ENCODE results near the gene RGSL1. TPM values are rescaled to one million over a fixed set of nuclear protein-coding genes. Genes with fewer than 3 reads are reported as not detected.
A peak's percentile ranks its signal among the peaks of the same experiment; 100 is the strongest.

RGSL1 gene
- total RNA-seq, 4 donors from 2014 or later = not detected

- Histone ChIP-seq H3K36me3 (peaks cover 0 to 33% (median 0%) of the 10 kb centered on the region in 3 donors), H3K27me3 (no peaks in the 10 kb centered on the region), H3K9me3 (no peaks in the 10 kb centered on the region), H3K4me3 (no peak overlapping the region), H3K4me1 (peaks cover 0 to 13% (median 1%) of the 10 kb centered on the region in 4 donors), H3K27ac (no peak overlapping the region)
- no peak for TF ChIP-seq POLR2A (IDR thresholded peaks at IDR 0.05)
- TF ChIP-seq CTCF (IDR thresholded peaks at IDR 0.05) = no peak
- no peak for DNase-seq
Observed at GRCh38 chr1:182584746-182585145, 134.8 kb downstream of the RGSL1 start.

GRCh38 chr1:182586380-182586779 lies 136.4 kb downstream of the RGSL1 start:
- Histone ChIP-seq H3K4me3 (no peak overlapping the region), H3K4me1 (peaks cover 0 to 13% (median 1%) of the 10 kb centered on the region in 4 donors), H3K9me3 (no peaks in the 10 kb centered on the region), H3K27me3 (no peaks in the 10 kb centered on the region), H3K27ac (no peak overlapping the region), H3K36me3 (peaks cover 0 to 19% (median 0%) of the 10 kb centered on the region in 3 donors)
- TF ChIP-seq CTCF (IDR thresholded peaks at IDR 0.05) (no peak), POLR2A (IDR thresholded peaks at IDR 0.05) (no peak)
- DNase-seq = no peak

GRCh38 chr1:182587093-182587492 lies 137.1 kb downstream of the RGSL1 start:
- H3K4me1 ChIP-seq = peaks cover 0 to 13% (median 1%) of the 10 kb centered on the region in 4 donors
- H3K4me3 ChIP-seq = no peak overlapping the region
- H3K36me3 ChIP-seq = peaks cover 0 to 12% (median 0%) of the 10 kb centered on the region in 3 donors
- H3K27ac ChIP-seq = no peak overlapping the region
- no peaks in the 10 kb centered on the region for H3K27me3 ChIP-seq
- TF ChIP-seq CTCF (IDR thresholded peaks at IDR 0.05) (no peak), POLR2A (IDR thresholded peaks at IDR 0.05) (no peak)
- no peaks in the 10 kb centered on the region for H3K9me3 ChIP-seq
- DNase-seq = no peak

GRCh38 chr1:182587666-182588499 lies 137.9 kb downstream of the RGSL1 start:
- TF ChIP-seq POLR2A (IDR thresholded peaks at IDR 0.05) = no peak
- no peak for TF ChIP-seq CTCF (IDR thresholded peaks at IDR 0.05)
- peaks cover 0 to 13% (median 1%) of the 10 kb centered on the region in 4 donors for H3K4me1 ChIP-seq
- no peaks in the 10 kb centered on the region for H3K27me3 ChIP-seq
- peak overlapping the region; percentile 93 to 98 (median 97) for H3K27ac ChIP-seq
- peak overlapping the region; percentile 66 to 79 (median 71) for H3K4me3 ChIP-seq
- peaks cover 0 to 4% (median 0%) of the 10 kb centered on the region in 3 donors for H3K36me3 ChIP-seq
- no peak for DNase-seq
- H3K9me3 ChIP-seq = no peaks in the 10 kb centered on the region

GRCh38 chr1:182588500-182589396 lies 138.8 kb downstream of the RGSL1 start, which contains the start of gene RNASEL:
RNASEL (minus strand) TSS chr1:182589256; CDS start chr1:182586806, 2,450 bp downstream.
- H3K4me1 ChIP-seq = peaks cover 0 to 13% (median 1%) of the 10 kb centered on the region in 4 donors
- no peaks in the 10 kb centered on the region for H3K36me3 ChIP-seq
- peak within 1 kb of the TSS; percentile 93 to 98 (median 97) for H3K27ac ChIP-seq
- peak; percentile 74 to 90 (median 84) for DNase-seq
- no peaks in the 10 kb centered on the region for H3K27me3 ChIP-seq
- TF ChIP-seq POLR2A (IDR thresholded peaks at IDR 0.05) (peak in 1 of 2 donors; percentile 68), CTCF (IDR thresholded peaks at IDR 0.05) (no peak)
- no peaks in the 10 kb centered on the region for H3K9me3 ChIP-seq
- peak within 1 kb of the TSS; percentile 66 to 79 (median 71) for H3K4me3 ChIP-seq

Data from Peyer's patch (tissue), 4 donors.